HepG2 (cell line): ENCODE results near the gene ATRN. TPM values are rescaled to one million over a fixed set of nuclear protein-coding genes. Genes with fewer than 3 reads are reported as not detected.

Experiments
- ATAC-seq: fragments of 200-7000 bp; cut with Tn5 transposase; 3 replicates; pipeline ENCODE4 v1.9.1; 2020; ENCODE audit warnings: mild to moderate bottlenecking, moderate library complexity
- BruUV-seq: library from RNA; stranded (reverse); fragments of 400-500 nt; replicated peaks from 2 replicates; lab custom pipeline; 2021; lab: Mats Ljungman, UMichigan
- CTCF ChIA-PET: fragments of 300-600 bp; formaldehyde crosslinking; extraction: SDS; loops from one replicate; lab custom pipeline; 2021; ENCODE audit warnings: low total read pairs, inconsistent platforms, low intra/inter-chr PET ratio; lab: Yijun Ruan, JAX
- POLR2A ChIA-PET: fragments of 350-600 bp; sonication (Branson Sonifier 250); formaldehyde crosslinking; loops from one replicate; lab custom pipeline; 2020; ENCODE audit warnings: antibody characterized with exemption, inconsistent platforms; lab: Yijun Ruan, JAX
- DNase-seq: peaks from one replicate; pipeline ENCODE4 v3.0.0-alpha.2; 2015; ENCODE audit warnings: low spot score
- FAIRE-seq: peaks from 3 replicates; lab custom pipeline; 2011; peaks lifted over from hg19 to GRCh38; lab: Jason Lieb, UNC
- H2AFZ ChIP-seq: one replicate; pipeline ENCODE4 v1.6.1; 2011; ENCODE audit warnings: low read length, inconsistent platforms
- H3K27ac ChIP-seq: fragments of 300-600 bp; 3 replicates; pipeline ENCODE4 v1.8.0; 2011; ENCODE audit warnings: mixed run types, mild to moderate bottlenecking, mixed read lengths, low read length, inconsistent platforms; ENCODE audit not compliant: insufficient read depth; ENCODE audit errors: extremely low read length
- H3K27me3 ChIP-seq, 2 experiments: fragments of 200-600 bp in 1 of 2; 2 replicates in 1 of 2; 3 replicates in 1 of 2; pipeline versions ENCODE4 v1.6.0 to v1.8.0; 2011; ENCODE audit warnings: low read length in 2 of 2, mild to moderate bottlenecking in 2 of 2, moderate library complexity in 2 of 2, inconsistent platforms in 1 of 2; ENCODE audit not compliant: insufficient read depth in 2 of 2, control insufficient read depth in 1 of 2
- H3K36me3 ChIP-seq, 2 experiments: fragments of 200-600 bp in 1 of 2; replicated peaks in 1 of 2; 2 replicates in 1 of 2; 3 replicates in 1 of 2; pipeline versions ENCODE4 v1.5.1 to v1.8.0; 2011; ENCODE audit warnings: low read length in 2 of 2, inconsistent platforms in 1 of 2; ENCODE audit not compliant: insufficient read depth in 2 of 2, control insufficient read depth in 1 of 2
- H3K4me1 ChIP-seq: 2 replicates; pipeline ENCODE4 v1.5.1; 2012; ENCODE audit warnings: low read length, inconsistent platforms; ENCODE audit not compliant: insufficient read depth
- H3K4me2 ChIP-seq: 2 replicates; pipeline ENCODE4 v1.6.0; 2011; ENCODE audit warnings: low read depth, low read length, inconsistent platforms
- H3K4me3 ChIP-seq, 3 experiments: fragments of 200-600 bp in 1 of 3; sonication (generic), shearing (Covaris generic) in 1 of 3; replicated peaks in 1 of 3; 2 replicates each; pipeline ENCODE4 v1.5.1; 2011 to 2016; ENCODE audit warnings: low read length in 3 of 3, inconsistent platforms in 2 of 3, low read depth in 2 of 3, mild to moderate bottlenecking in 2 of 3, control low read depth in 1 of 3, mixed read lengths in 1 of 3; ENCODE audit not compliant: insufficient read depth in 1 of 3
- H3K79me2 ChIP-seq: one replicate; pipeline ENCODE4 v1.6.1; 2011; ENCODE audit warnings: low read length, inconsistent platforms; ENCODE audit not compliant: insufficient read depth
- H3K9ac ChIP-seq: 2 replicates; pipeline ENCODE4 v1.6.0; 2011; ENCODE audit warnings: mild to moderate bottlenecking, low read depth, low read length, inconsistent platforms; ENCODE audit not compliant: insufficient read depth
- H3K9me3 ChIP-seq: 2 replicates; pipeline ENCODE4 v1.5.1; 2012; ENCODE audit warnings: mild to moderate bottlenecking, low read length
- H4K20me1 ChIP-seq: 2 replicates; pipeline ENCODE4 v1.6.0; 2011; ENCODE audit warnings: inconsistent platforms, mild to moderate bottlenecking, low read length, moderate library complexity; ENCODE audit not compliant: insufficient read depth
- RBAK ChIP-seq: sonication (generic); formaldehyde crosslinking; IDR thresholded peaks from 2 replicates; pipeline ENCODE4 v1.5.1; 2020; ENCODE audit warnings: mild to moderate bottlenecking, missing genetic modification reagents
- ZNF256 ChIP-seq: sonication (generic); formaldehyde crosslinking; conservative IDR thresholded peaks from 2 replicates; pipeline ENCODE4 v1.4.0; 2020; ENCODE audit warnings: missing genetic modification reagents
- WGBS: methylation state at CpG from one replicate; pipeline ENCODE4 v1.1.6; 2017; ENCODE audit warnings: low lambda C conversion rate; 5-methylcytosine and 5-hydroxymethylcytosine counted together
- in situ Hi-C: cut with HindIII; loops from 2 replicates; pipeline ENCODE4 v1.10.0; 2017; ENCODE audit warnings: low pct_unique_long_range_greater_than_20kb; ENCODE audit not compliant: extremely low pct_ligation_motif_present
- intact Hi-C: fragments of 100-400 bp; cut with micrococcal nuclease; formaldehyde crosslinking; loops from one replicate; pipeline ENCODE4 v1.10.0; 2022; ENCODE audit not compliant: unreplicated experiment
- polyA plus RNA-seq, 8 experiments: library from polyadenylated mRNA; depleted of rRNA in 3 of 8; stranded (reverse) in 7 of 8; unstranded in 1 of 8; fragments of >200 nt; fragmentation: Illumina TruSeq in 4 of 8; extraction: Trizol in 4 of 8; gene quantifications; 2 replicates each; pipeline versions ENCODE4 v1.2.1 to v1.2.3, GENCODE V29; 2011 to 2016; ENCODE audit warnings: low read depth in 4 of 8, missing spikeins in 1 of 8, mixed read lengths in 1 of 8; ENCODE audit not compliant: insufficient read depth in 1 of 8
- total RNA-seq, 5 experiments: library from RNA; depleted of rRNA; stranded (reverse); fragments of >200 nt; fragmentation: Illumina TruSeq; extraction: Trizol; gene quantifications; 2 replicates each; pipeline ENCODE4 v1.2.3, GENCODE V29; 2016; ENCODE audit warnings: low read depth in 1 of 5
- TF ChIP-seq, protein P1 (sequence below): sonication (generic); formaldehyde crosslinking; IDR thresholded peaks from 2 replicates; pipeline ENCODE4 v1.5.0; 2020; ENCODE audit warnings: mild to moderate bottlenecking, missing genetic modification reagents, borderline replicate concordance
- TF ChIP-seq, protein P2 (sequence below): sonication (generic); formaldehyde crosslinking; IDR thresholded peaks from 2 replicates; pipeline ENCODE4 v1.8.0; 2022; ENCODE audit warnings: missing genetic modification reagents, mild to moderate bottlenecking, moderate library complexity, borderline replicate concordance

Gene ATRN
- total and polyA plus RNA-seq, 2 of the 13 experiments (the other 11 are each of a cell fraction or from before 2014, with no cell fraction given): 44.2 to 81.1 TPM

DNA sequence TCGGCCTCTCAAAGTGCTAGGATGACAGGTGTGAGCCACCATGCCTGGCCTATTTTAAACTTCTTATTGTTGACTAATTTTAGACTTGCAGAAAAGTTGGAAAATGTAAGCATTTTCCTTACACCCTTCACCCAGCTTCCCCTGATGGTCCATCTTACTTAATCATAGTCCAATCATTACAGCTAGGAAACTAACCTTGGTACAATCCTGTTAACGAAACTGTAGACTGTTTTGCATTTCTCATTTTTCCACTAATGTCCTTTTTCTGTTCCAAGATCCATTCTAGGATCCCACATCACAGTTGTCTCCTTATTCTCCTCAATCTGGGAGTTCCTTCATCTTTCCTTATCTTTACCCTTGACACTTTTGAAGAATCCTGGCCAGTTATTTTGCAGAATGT lies 193.0 kb downstream of the ATRN start (continued):
- TF ChIP-seq, protein P1, sequence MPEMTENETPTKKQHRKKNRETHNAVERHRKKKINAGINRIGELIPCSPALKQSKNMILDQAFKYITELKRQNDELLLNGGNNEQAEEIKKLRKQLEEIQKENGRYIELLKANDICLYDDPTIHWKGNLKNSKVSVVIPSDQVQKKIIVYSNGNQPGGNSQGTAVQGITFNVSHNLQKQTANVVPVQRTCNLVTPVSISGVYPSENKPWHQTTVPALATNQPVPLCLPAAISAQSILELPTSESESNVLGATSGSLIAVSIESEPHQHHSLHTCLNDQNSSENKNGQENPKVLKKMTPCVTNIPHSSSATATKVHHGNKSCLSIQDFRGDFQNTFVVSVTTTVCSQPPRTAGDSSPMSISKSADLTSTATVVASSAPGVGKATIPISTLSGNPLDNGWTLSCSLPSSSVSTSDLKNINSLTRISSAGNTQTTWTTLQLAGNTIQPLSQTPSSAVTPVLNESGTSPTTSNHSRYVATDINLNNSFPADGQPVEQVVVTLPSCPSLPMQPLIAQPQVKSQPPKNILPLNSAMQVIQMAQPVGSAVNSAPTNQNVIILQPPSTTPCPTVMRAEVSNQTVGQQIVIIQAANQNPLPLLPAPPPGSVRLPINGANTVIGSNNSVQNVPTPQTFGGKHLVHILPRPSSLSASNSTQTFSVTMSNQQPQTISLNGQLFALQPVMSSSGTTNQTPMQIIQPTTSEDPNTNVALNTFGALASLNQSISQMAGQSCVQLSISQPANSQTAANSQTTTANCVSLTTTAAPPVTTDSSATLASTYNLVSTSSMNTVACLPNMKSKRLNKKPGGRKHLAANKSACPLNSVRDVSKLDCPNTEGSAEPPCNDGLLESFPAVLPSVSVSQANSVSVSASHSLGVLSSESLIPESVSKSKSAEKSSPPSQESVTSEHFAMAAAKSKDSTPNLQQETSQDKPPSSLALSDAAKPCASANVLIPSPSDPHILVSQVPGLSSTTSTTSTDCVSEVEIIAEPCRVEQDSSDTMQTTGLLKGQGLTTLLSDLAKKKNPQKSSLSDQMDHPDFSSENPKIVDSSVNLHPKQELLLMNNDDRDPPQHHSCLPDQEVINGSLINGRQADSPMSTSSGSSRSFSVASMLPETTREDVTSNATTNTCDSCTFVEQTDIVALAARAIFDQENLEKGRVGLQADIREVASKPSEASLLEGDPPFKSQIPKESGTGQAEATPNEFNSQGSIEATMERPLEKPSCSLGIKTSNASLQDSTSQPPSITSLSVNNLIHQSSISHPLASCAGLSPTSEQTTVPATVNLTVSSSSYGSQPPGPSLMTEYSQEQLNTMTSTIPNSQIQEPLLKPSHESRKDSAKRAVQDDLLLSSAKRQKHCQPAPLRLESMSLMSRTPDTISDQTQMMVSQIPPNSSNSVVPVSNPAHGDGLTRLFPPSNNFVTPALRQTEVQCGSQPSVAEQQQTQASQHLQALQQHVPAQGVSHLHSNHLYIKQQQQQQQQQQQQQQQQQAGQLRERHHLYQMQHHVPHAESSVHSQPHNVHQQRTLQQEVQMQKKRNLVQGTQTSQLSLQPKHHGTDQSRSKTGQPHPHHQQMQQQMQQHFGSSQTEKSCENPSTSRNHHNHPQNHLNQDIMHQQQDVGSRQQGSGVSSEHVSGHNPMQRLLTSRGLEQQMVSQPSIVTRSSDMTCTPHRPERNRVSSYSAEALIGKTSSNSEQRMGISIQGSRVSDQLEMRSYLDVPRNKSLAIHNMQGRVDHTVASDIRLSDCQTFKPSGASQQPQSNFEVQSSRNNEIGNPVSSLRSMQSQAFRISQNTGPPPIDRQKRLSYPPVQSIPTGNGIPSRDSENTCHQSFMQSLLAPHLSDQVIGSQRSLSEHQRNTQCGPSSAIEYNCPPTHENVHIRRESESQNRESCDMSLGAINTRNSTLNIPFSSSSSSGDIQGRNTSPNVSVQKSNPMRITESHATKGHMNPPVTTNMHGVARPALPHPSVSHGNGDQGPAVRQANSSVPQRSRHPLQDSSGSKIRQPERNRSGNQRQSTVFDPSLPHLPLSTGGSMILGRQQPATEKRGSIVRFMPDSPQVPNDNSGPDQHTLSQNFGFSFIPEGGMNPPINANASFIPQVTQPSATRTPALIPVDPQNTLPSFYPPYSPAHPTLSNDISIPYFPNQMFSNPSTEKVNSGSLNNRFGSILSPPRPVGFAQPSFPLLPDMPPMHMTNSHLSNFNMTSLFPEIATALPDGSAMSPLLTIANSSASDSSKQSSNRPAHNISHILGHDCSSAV: no peak

DNA sequence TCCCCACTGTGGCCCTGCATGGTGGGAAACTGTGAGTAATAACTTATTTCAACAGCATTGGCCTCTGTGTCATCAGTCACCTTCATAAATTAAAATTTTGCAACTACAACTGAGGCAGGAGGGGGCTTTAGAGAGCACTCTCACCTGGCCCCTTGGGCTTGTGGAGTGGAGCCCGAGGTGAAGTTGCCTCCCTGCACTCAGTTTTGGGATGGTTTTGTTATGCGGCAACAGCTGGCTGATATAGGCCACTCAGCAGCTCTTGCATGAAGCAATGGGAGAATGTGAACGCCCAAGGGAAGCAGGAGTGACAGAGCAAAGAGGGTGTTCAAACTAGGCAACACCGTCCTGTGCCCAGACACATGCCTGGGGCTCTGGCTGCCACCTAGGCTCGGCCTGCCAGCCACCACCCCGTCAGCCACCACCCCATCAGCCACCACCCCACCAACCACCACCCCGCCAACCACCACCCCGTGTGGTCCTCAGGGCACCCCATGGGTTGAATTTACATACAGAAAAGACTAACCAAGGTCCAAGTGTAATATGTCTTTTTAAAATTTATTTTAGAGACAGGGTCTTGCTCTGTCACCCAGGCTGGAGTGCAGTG lies 196.7 kb downstream of the ATRN start:
- no TSS peak for BruUV-seq

More for the DNA sequence above, 196.7 kb downstream of the ATRN start:
- no peak overlapping the region for H3K9ac ChIP-seq
- POLR2A ChIA-PET: no interaction called here
- WGBS: 46% methylated on average over 8 of the region's 8 CpGs
- no peak overlapping the region for H3K4me2 ChIP-seq
- no peak overlapping the region for H3K4me3 ChIP-seq
- CTCF ChIA-PET: no interaction called here
- H4K20me1 ChIP-seq: no peaks in the 10 kb centered on the region
- no peak for DNase-seq
- intact Hi-C loops: no loop called here
- H3K9me3 ChIP-seq: no peaks in the 10 kb centered on the region
- no peak for FAIRE-seq
- in situ Hi-C loops: no loop called here
- no peak overlapping the region for H2AFZ ChIP-seq
- TF ChIP-seq ZNF256 (CRISPR knock-in tag) (no peak), RBAK (CRISPR knock-in tag) (peak; percentile 97)
- TF ChIP-seq, protein P2, sequence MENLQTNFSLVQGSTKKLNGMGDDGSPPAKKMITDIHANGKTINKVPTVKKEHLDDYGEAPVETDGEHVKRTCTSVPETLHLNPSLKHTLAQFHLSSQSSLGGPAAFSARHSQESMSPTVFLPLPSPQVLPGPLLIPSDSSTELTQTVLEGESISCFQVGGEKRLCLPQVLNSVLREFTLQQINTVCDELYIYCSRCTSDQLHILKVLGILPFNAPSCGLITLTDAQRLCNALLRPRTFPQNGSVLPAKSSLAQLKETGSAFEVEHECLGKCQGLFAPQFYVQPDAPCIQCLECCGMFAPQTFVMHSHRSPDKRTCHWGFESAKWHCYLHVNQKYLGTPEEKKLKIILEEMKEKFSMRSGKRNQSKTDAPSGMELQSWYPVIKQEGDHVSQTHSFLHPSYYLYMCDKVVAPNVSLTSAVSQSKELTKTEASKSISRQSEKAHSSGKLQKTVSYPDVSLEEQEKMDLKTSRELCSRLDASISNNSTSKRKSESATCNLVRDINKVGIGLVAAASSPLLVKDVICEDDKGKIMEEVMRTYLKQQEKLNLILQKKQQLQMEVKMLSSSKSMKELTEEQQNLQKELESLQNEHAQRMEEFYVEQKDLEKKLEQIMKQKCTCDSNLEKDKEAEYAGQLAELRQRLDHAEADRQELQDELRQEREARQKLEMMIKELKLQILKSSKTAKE (CRISPR knock-in tag): no peak
- no peaks in the 10 kb centered on the region for H3K36me3 ChIP-seq
- no peaks in the 10 kb centered on the region for H3K79me2 ChIP-seq
- H3K27ac ChIP-seq: no peak overlapping the region
- no peak for ATAC-seq
- peaks cover 31 to 61% of the 10 kb centered on the region in 2 experiments for H3K27me3 ChIP-seq
- 0 out of 2 replicates have a peak, but pooled peaks cover 4% of the 10 kb centered on the region for H3K4me1 ChIP-seq
